H9 (cell line): ENCODE data around the gene TIMM10. TPM values are rescaled to one million over a fixed set of nuclear protein-coding genes. Genes with fewer than 3 reads are reported as not detected.

ENCODE experiments used
- DNase-seq: peaks from one replicate; pipeline ENCODE4 v3.0.0-alpha.2; 2017
- H2AFZ ChIP-seq: one replicate; pipeline ENCODE4 v1.6.1; 2013; ENCODE audit warnings: mild to moderate bottlenecking, low read length, control low read depth, moderate library complexity
- H2AK5ac ChIP-seq: 2 replicates; pipeline ENCODE4 v1.6.1; 2013; ENCODE audit warnings: low read length, control low read depth, mixed read lengths; ENCODE audit not compliant: insufficient read length
- H2BK120ac ChIP-seq: one replicate; pipeline ENCODE4 v1.6.1; 2013; ENCODE audit warnings: low read depth, mild to moderate bottlenecking, low read length, control low read depth, inconsistent platforms; ENCODE audit not compliant: poor library complexity, severe bottlenecking
- H2BK12ac ChIP-seq: 2 replicates; pipeline ENCODE4 v1.6.1; 2013; ENCODE audit warnings: low read length, control low read depth, mixed read lengths, low read depth; ENCODE audit not compliant: insufficient read length
- H2BK15ac ChIP-seq: 2 replicates; pipeline ENCODE4 v1.6.1; 2013; ENCODE audit warnings: low read depth, low read length, control low read depth
- H2BK20ac ChIP-seq: one replicate; pipeline ENCODE4 v1.6.1; 2013; ENCODE audit warnings: low read depth, mild to moderate bottlenecking, low read length, control low read depth, inconsistent platforms; ENCODE audit not compliant: poor library complexity, severe bottlenecking
- H2BK5ac ChIP-seq: 2 replicates; pipeline ENCODE4 v1.6.1; 2013; ENCODE audit warnings: low read length, control low read depth, mixed read lengths; ENCODE audit not compliant: insufficient read length
- H3K14ac ChIP-seq: 2 replicates; pipeline ENCODE4 v1.6.1; 2013; ENCODE audit warnings: low read length, control low read depth; ENCODE audit not compliant: insufficient read depth
- H3K18ac ChIP-seq: 2 replicates; pipeline ENCODE4 v1.6.1; 2013; ENCODE audit warnings: low read depth, mild to moderate bottlenecking, mixed read lengths, low read length, control low read depth; ENCODE audit not compliant: insufficient read length
- H3K23ac ChIP-seq: 2 replicates; pipeline ENCODE4 v1.6.1; 2013; ENCODE audit warnings: low read length, control low read depth, mixed read lengths, low read depth; ENCODE audit not compliant: insufficient read length
- H3K23me2 ChIP-seq: 2 replicates; pipeline ENCODE4 v1.6.1; 2013; ENCODE audit warnings: low read depth, mild to moderate bottlenecking, mixed read lengths, low read length, control low read depth; ENCODE audit not compliant: insufficient read length, poor library complexity, severe bottlenecking
- H3K27ac ChIP-seq: 2 replicates; pipeline ENCODE4 v1.5.1; 2013; ENCODE audit warnings: low read length, control low read depth, mixed read lengths, low read depth; ENCODE audit not compliant: insufficient read length
- H3K27me3 ChIP-seq: 2 replicates; pipeline ENCODE4 v1.6.1; 2013; ENCODE audit warnings: low read length, control low read depth, inconsistent platforms; ENCODE audit not compliant: insufficient read depth
- H3K4ac ChIP-seq: 2 replicates; pipeline ENCODE4 v1.6.1; 2013; ENCODE audit warnings: low read depth, mild to moderate bottlenecking, control low read depth, inconsistent platforms, low read length, moderate library complexity
- H3K4me1 ChIP-seq: 2 replicates; pipeline ENCODE4 v1.6.1; 2013; ENCODE audit warnings: low read length, control low read depth, inconsistent platforms; ENCODE audit not compliant: insufficient read depth
- H3K4me2 ChIP-seq: 2 replicates; pipeline ENCODE4 v1.6.1; 2013; ENCODE audit warnings: low read length, control low read depth, mixed read lengths; ENCODE audit not compliant: insufficient read length, insufficient read depth
- H3K56ac ChIP-seq: 2 replicates; pipeline ENCODE4 v1.6.1; 2013; ENCODE audit warnings: low read depth, mild to moderate bottlenecking, mixed read lengths, low read length, control low read depth; ENCODE audit not compliant: insufficient read length
- H3K79me1 ChIP-seq: 2 replicates; pipeline ENCODE4 v1.6.1; 2013; ENCODE audit warnings: low read depth, mild to moderate bottlenecking, moderate library complexity, low read length, control low read depth, inconsistent platforms; ENCODE audit not compliant: insufficient read depth, poor library complexity, severe bottlenecking
- H3K79me2 ChIP-seq: 2 replicates; pipeline ENCODE4 v1.6.1; 2013; ENCODE audit warnings: low read length, control low read depth, inconsistent platforms; ENCODE audit not compliant: insufficient read depth
- H3K9ac ChIP-seq: 2 replicates; pipeline ENCODE4 v1.6.1; 2013; ENCODE audit warnings: low read length, control low read depth, mixed read lengths; ENCODE audit not compliant: insufficient read length; ENCODE audit errors: extremely low read depth
- H3K9me3 ChIP-seq: one replicate; pipeline ENCODE4 v1.6.1; 2013; ENCODE audit warnings: low read depth, low read length, inconsistent platforms; ENCODE audit not compliant: control insufficient read depth
- H3T11ph ChIP-seq: one replicate; pipeline ENCODE4 v1.6.1; 2013; ENCODE audit warnings: mild to moderate bottlenecking, low read length, control low read depth, inconsistent platforms
- H4K20me1 ChIP-seq: one replicate; pipeline ENCODE4 v1.6.1; 2013; ENCODE audit not compliant: control insufficient read depth, insufficient read length, insufficient read depth
- H4K5ac ChIP-seq: 2 replicates; pipeline ENCODE4 v1.6.1; 2013; ENCODE audit warnings: low read depth, mild to moderate bottlenecking, mixed read lengths, low read length, control low read depth; ENCODE audit not compliant: insufficient read length
- H4K8ac ChIP-seq: replicated peaks from 2 replicates; pipeline ENCODE4 v1.6.1; 2013; ENCODE audit warnings: low read length, control low read depth, mixed read lengths, low read depth; ENCODE audit not compliant: insufficient read length
- H4K91ac ChIP-seq: 2 replicates; pipeline ENCODE4 v1.6.1; 2013; ENCODE audit warnings: low read depth, mild to moderate bottlenecking, moderate library complexity, mixed read lengths, low read length, control low read depth; ENCODE audit not compliant: insufficient read length
- H3K27ac Mint-ChIP-seq, 3 experiments: 2 replicates in 2 of 3; 3 replicates in 1 of 3; pipeline ENCODE4 v1.8.0; 2020 to 2021; ENCODE audit warnings: mixed read lengths in 3 of 3, mild to moderate bottlenecking in 1 of 3, moderate library complexity in 1 of 3
- H3K27me3 Mint-ChIP-seq: 2 replicates; pipeline ENCODE4 v1.8.0; 2021; ENCODE audit warnings: low read depth, mild to moderate bottlenecking, moderate library complexity, mixed read lengths
- H3K36me3 Mint-ChIP-seq, 3 experiments: 2 replicates in 2 of 3; 3 replicates in 1 of 3; pipeline ENCODE4 v1.8.0; 2020 to 2021; ENCODE audit warnings: low read depth in 3 of 3, mixed read lengths in 3 of 3; ENCODE audit not compliant: insufficient read depth in 1 of 3
- H3K4me1 Mint-ChIP-seq, 2 experiments: 2 replicates each; pipeline ENCODE4 v1.8.0; 2020; ENCODE audit warnings: mixed read lengths in 2 of 2
- H3K4me3 Mint-ChIP-seq, 2 experiments: 2 replicates in 1 of 2; 3 replicates in 1 of 2; pipeline ENCODE4 v1.8.0; 2020 to 2021; ENCODE audit warnings: mild to moderate bottlenecking in 2 of 2, mixed read lengths in 2 of 2, moderate library complexity in 1 of 2
- H3K9me3 Mint-ChIP-seq, 2 experiments: 2 replicates in 1 of 2; 3 replicates in 1 of 2; pipeline ENCODE4 v1.8.0; 2020; ENCODE audit warnings: mild to moderate bottlenecking in 2 of 2, mixed read lengths in 2 of 2, moderate library complexity in 1 of 2
- WGBS: extraction: QIAGEN DNeasy Blood & Tissue Kit; methylation state at CpG from one replicate; pipeline ENCODE4 v1.1.7; 2013; ENCODE audit warnings: missing lambda C conversion rate, low lambda C conversion rate, mixed read lengths; ENCODE audit not compliant: insufficient read length; ENCODE audit errors: extremely low coverage; 5-methylcytosine and 5-hydroxymethylcytosine counted together
- total RNA-seq: library from RNA; stranded (reverse); gene quantifications from 2 replicates; pipeline ENCODE4 v1.2.1, GENCODE V29; 2021
- TF ChIP-seq, protein P1 (sequence below): fragments of 200-600 bp; sonication (generic); conservative IDR thresholded peaks from 3 replicates; pipeline ENCODE4 v1.8.0; 2021; ENCODE audit warnings: antibody characterized with exemption, mild to moderate bottlenecking

The TIMM10 gene
- total RNA-seq, 1 experiment from 2014 or later = 130 TPM

DNA sequence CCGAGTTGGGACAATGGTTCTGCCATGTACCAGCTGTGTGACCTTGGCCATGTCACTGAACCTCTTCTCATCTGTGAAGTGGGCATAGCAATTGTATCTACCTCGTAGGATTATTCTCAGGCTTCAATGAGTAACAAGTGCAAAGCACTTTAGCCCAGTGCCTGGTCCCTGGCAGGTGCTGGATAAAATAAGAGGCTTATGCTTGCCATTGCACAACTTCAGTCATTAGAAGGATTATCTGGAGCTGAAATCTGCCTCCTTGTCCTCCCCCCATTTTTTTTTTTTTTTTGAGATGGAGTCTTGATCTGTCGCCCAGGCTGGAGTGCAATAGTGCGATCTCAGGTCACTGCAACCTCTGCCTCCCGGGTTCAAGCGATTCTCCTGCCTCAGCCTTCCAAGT, 14.0 kb upstream of the TIMM10 start:
- H3K27ac Mint-ChIP-seq = no peak overlapping the region
- no peaks in the 10 kb centered on the region for H3K9me3 Mint-ChIP-seq
- Histone ChIP-seq H2BK15ac (no peak overlapping the region; the same call in 1 of the 2 replicates), H4K20me1 (no peaks in the 10 kb centered on the region), H3K23ac (no peak overlapping the region), H2BK120ac (no peak overlapping the region), H3K27me3 (no peaks in the 10 kb centered on the region), H3K9ac (no peak overlapping the region), H3K14ac (no peak overlapping the region), H2BK12ac (no peak overlapping the region), H2BK5ac (no peak overlapping the region), H3K9me3 (no peaks in the 10 kb centered on the region), H3K23me2 (no peaks in the 10 kb centered on the region), H4K8ac (no peak overlapping the region), H3K27ac (no peak overlapping the region), H4K91ac (no peak overlapping the region), H3K18ac (no peak overlapping the region), H3K4me2 (no peak overlapping the region), H3K79me1 (no peaks in the 10 kb centered on the region), H2BK20ac (no peak overlapping the region), H3K4ac (no peak overlapping the region), H2AK5ac (no peak overlapping the region), H3K79me2 (no peaks in the 10 kb centered on the region), H3K56ac (no peak overlapping the region), H2AFZ (no peak overlapping the region), H4K5ac (no peak overlapping the region), H3K4me1 (peaks cover 4% of the 10 kb centered on the region; the same call in 1 of the 2 replicates), H3T11ph (no peak overlapping the region)
- WGBS = no CpG with 5 or more reads among the region's 6 CpGs
- no peak overlapping the region for H3K4me3 Mint-ChIP-seq
- TF ChIP-seq, protein P1, sequence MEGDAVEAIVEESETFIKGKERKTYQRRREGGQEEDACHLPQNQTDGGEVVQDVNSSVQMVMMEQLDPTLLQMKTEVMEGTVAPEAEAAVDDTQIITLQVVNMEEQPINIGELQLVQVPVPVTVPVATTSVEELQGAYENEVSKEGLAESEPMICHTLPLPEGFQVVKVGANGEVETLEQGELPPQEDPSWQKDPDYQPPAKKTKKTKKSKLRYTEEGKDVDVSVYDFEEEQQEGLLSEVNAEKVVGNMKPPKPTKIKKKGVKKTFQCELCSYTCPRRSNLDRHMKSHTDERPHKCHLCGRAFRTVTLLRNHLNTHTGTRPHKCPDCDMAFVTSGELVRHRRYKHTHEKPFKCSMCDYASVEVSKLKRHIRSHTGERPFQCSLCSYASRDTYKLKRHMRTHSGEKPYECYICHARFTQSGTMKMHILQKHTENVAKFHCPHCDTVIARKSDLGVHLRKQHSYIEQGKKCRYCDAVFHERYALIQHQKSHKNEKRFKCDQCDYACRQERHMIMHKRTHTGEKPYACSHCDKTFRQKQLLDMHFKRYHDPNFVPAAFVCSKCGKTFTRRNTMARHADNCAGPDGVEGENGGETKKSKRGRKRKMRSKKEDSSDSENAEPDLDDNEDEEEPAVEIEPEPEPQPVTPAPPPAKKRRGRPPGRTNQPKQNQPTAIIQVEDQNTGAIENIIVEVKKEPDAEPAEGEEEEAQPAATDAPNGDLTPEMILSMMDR = no peak
- H3K4me1 Mint-ChIP-seq = peaks cover 21 to 38% of the 10 kb centered on the region in 2 experiments
- no peak for DNase-seq
- peaks cover 0 to 3% (median 0%) of the 10 kb centered on the region in 3 experiments; a peak in 4 of 7 replicates for H3K36me3 Mint-ChIP-seq
- H3K27me3 Mint-ChIP-seq = peaks cover 33% of the 10 kb centered on the region
